ENCODE data around the gene CCDC27. TPM values are rescaled to one million over a fixed set of nuclear protein-coding genes. Genes with fewer than 3 reads are reported as not detected.

Gene CCDC27
- total RNA-seq, 1 experiment from 2014 or later, result not detected

DNA sequence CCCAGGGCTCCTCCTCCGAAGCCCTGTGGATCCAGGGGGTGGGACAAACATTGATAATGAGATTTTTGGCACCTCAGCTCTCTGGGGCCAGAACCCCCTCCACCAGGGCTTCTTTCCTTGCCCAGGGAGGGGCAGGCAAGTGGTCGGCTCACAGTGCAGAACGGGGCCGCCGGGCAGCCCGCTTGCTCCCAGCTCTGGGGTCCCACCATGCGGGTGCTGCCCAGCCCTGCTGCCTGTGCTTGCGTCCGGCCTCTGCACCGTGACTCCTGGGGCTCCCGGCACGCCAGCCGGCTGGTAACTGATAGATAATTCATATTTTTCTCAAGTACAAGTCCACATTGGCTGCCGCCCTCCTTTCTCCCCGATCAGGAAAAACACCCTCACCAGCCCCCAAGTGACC lies 42.0 kb upstream of the CCDC27 start:
- Histone ChIP-seq H3K36me3 (ENCODE audit: low read depth) (no peaks in the 10 kb centered on the region), H2AFZ (no peak overlapping the region), H4K20me1 (ENCODE audit: insufficient read depth) (peaks cover 10% of the 10 kb centered on the region; the same call in 1 of the 2 replicates), H3K4me2 (no peak overlapping the region), H3K27ac (no peak overlapping the region), H3K4me1 (replicated peaks; ENCODE audit: insufficient read depth) (peaks cover 29% of the 10 kb centered on the region), H3K79me2 (ENCODE audit: low read depth) (no peaks in the 10 kb centered on the region), H3K27me3 (ENCODE audit: insufficient read depth, low read depth) (peaks cover 38% of the 10 kb centered on the region; the same call in 1 of the 2 replicates), H3K9me3 (ENCODE audit: insufficient read depth, low read depth) (no peaks in the 10 kb centered on the region), H3K4me3 (no peak overlapping the region), H3K9me2 (ENCODE audit: insufficient read depth) (no peaks in the 10 kb centered on the region), H3F3A (ENCODE audit: insufficient read depth, low read depth) (no peaks in the 10 kb centered on the region; the same call in 1 of the 2 replicates)
- POLR2A ChIA-PET (ENCODE audit: unreplicated experiment), result no interaction called here
- no peak for DNase-seq
- BruUV-seq (replicated peaks), result no TSS peak
- CTCF ChIA-PET, result no interaction called here
- intact Hi-C loops (cut with micrococcal nuclease; ENCODE audit: unreplicated experiment), result no loop called here
- TF ChIP-seq EZH2 (IDR thresholded peaks at IDR 0.05; ENCODE audit: low read depth), result no peak
- TF ChIP-seq, protein P1, sequence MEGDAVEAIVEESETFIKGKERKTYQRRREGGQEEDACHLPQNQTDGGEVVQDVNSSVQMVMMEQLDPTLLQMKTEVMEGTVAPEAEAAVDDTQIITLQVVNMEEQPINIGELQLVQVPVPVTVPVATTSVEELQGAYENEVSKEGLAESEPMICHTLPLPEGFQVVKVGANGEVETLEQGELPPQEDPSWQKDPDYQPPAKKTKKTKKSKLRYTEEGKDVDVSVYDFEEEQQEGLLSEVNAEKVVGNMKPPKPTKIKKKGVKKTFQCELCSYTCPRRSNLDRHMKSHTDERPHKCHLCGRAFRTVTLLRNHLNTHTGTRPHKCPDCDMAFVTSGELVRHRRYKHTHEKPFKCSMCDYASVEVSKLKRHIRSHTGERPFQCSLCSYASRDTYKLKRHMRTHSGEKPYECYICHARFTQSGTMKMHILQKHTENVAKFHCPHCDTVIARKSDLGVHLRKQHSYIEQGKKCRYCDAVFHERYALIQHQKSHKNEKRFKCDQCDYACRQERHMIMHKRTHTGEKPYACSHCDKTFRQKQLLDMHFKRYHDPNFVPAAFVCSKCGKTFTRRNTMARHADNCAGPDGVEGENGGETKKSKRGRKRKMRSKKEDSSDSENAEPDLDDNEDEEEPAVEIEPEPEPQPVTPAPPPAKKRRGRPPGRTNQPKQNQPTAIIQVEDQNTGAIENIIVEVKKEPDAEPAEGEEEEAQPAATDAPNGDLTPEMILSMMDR (conservative IDR thresholded peaks at IDR 0.05), result no peak

DNA sequence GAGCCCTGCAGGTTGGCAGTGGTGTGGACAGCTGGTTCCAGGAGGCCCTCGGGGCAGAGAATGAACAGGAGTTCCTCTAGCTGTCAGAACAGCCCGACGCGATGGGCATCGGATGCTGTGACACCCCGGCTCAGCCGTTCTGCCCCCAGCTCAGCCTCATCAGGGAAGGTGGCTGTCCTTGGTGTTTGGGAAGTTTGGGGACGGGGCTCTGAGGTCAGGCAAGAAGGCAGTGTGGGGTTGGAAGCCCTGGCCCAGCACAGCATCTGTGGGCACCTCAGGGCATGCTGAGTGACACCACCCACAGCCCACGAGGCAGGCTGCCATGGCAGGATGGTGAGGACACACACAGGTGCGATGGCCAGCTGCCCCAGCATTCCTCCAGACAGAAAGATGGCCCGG lies 40.9 kb upstream of the CCDC27 start:
- TF ChIP-seq EZH2 (IDR thresholded peaks at IDR 0.05; ENCODE audit: low read depth), result no peak
- TF ChIP-seq, protein P1 (conservative IDR thresholded peaks at IDR 0.05), result no peak
- no TSS peak for BruUV-seq (replicated peaks)
- peaks cover 10% of the 10 kb centered on the region; the same call in 1 of the 2 replicates for H4K20me1 ChIP-seq (ENCODE audit: insufficient read depth)
- H3F3A ChIP-seq (ENCODE audit: insufficient read depth, low read depth), result no peaks in the 10 kb centered on the region; the same call in 1 of the 2 replicates
- H3K4me3 ChIP-seq, result no peak overlapping the region
- H3K9me3 ChIP-seq (ENCODE audit: insufficient read depth, low read depth), result no peaks in the 10 kb centered on the region
- H3K4me2 ChIP-seq, result no peak overlapping the region
- H3K36me3 ChIP-seq (ENCODE audit: low read depth), result no peaks in the 10 kb centered on the region
- H3K27ac ChIP-seq, result no peak overlapping the region
- H3K4me1 ChIP-seq (replicated peaks; ENCODE audit: insufficient read depth), result peaks cover 26% of the 10 kb centered on the region
- ChIA-PET POLR2A (ENCODE audit: unreplicated experiment) (no interaction called here), CTCF (no interaction called here)
- DNase-seq, result no peak
- intact Hi-C loops (cut with micrococcal nuclease; ENCODE audit: unreplicated experiment), result no loop called here
- H2AFZ ChIP-seq, result no peak overlapping the region
- H3K79me2 ChIP-seq (ENCODE audit: low read depth), result no peaks in the 10 kb centered on the region
- no peaks in the 10 kb centered on the region for H3K9me2 ChIP-seq (ENCODE audit: insufficient read depth)
- H3K27me3 ChIP-seq (ENCODE audit: insufficient read depth, low read depth), result peaks cover 42% of the 10 kb centered on the region; the same call in 1 of the 2 replicates

DNA sequence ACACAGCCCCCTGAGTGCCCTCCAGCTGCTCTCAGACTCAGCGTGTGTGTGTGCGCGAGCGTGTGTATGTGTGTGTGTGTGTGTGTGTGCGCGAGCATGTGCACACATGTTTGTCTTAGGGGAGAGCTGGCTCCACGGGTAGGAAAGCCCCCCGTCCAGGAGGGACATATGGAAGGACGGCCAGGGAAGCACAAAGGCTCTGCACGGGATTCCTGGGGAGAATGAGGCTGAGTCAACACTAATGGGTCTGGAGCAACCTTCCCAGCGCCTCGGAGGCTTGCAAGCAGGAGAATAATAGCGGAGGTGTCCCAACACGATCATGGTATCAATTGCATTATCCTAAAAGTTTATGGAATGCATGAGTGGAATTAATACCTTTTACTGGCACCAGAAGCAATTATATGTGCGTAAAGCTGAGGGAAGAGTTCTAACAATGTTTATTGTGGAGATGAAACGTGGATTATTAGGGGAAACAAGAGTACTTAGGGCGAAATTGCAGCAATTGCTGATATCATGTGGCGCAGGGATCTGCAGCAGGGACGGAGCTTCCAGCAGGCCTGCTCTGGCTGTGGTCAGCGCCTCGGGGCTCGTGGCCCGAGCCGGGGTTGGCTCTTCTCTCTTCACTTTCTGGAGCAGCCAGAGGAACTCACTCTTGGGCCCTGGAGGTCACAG lies 40.3 kb upstream of the CCDC27 start:
- H3F3A ChIP-seq (ENCODE audit: insufficient read depth, low read depth), result no peaks in the 10 kb centered on the region; the same call in 1 of the 2 replicates
- no peak overlapping the region for H3K4me3 ChIP-seq
- no peaks in the 10 kb centered on the region for H3K79me2 ChIP-seq (ENCODE audit: low read depth)
- H2AFZ ChIP-seq, result no peak overlapping the region
- peaks cover 47% of the 10 kb centered on the region for H3K27me3 ChIP-seq (ENCODE audit: insufficient read depth, low read depth)
- POLR2A ChIA-PET (ENCODE audit: unreplicated experiment), result no interaction called here
- BruUV-seq (replicated peaks), result no TSS peak
- H4K20me1 ChIP-seq (ENCODE audit: insufficient read depth), result peaks cover 10% of the 10 kb centered on the region; the same call in 1 of the 2 replicates
- no peak for DNase-seq
- H3K36me3 ChIP-seq (ENCODE audit: low read depth), result no peaks in the 10 kb centered on the region
- intact Hi-C loops (cut with micrococcal nuclease; ENCODE audit: unreplicated experiment), result no loop called here
- no peak overlapping the region for H3K4me2 ChIP-seq
- no peak for TF ChIP-seq EZH2 (IDR thresholded peaks at IDR 0.05; ENCODE audit: low read depth)
- TF ChIP-seq, protein P1 (conservative IDR thresholded peaks at IDR 0.05), result no peak
- H3K9me2 ChIP-seq (ENCODE audit: insufficient read depth), result no peaks in the 10 kb centered on the region
- no peak overlapping the region for H3K27ac ChIP-seq
- H3K4me1 ChIP-seq (replicated peaks; ENCODE audit: insufficient read depth), result peaks cover 26% of the 10 kb centered on the region
- H3K9me3 ChIP-seq (ENCODE audit: insufficient read depth, low read depth), result no peaks in the 10 kb centered on the region
- CTCF ChIA-PET, result no interaction called here

Measured in PC-9 (cell line).